ENCODE data around the gene KLHL40.

Gene KLHL40

GRCh38 chr3:42666022-42666421 lies 19.3 kb upstream of the KLHL40 start:
- H3K36me3 ChIP-seq (ENCODE audit: insufficient read depth, low read length): peaks cover 18% of the 10 kb centered on the region
- H3K4me2 ChIP-seq (ENCODE audit: low read length): no peak overlapping the region
- no peak overlapping the region for H3K4me3 ChIP-seq (ENCODE audit: low read length)
- H3K27me3 ChIP-seq (ENCODE audit: control insufficient read depth, insufficient read depth, low read length): no peaks in the 10 kb centered on the region
- H3K4me1 ChIP-seq (ENCODE audit: control insufficient read depth, insufficient read depth, low read length): no peaks in the 10 kb centered on the region
- H3K9me3 ChIP-seq (replicated peaks; ENCODE audit: low read length): no peaks in the 10 kb centered on the region
- no peak overlapping the region for H3K9ac ChIP-seq (ENCODE audit: low read depth, low read length)

GRCh38 chr3:42666577-42666998 lies 18.7 kb upstream of the KLHL40 start:
- no peak overlapping the region for H3K4me3 ChIP-seq (ENCODE audit: low read length)
- no peaks in the 10 kb centered on the region for H3K9me3 ChIP-seq (replicated peaks; ENCODE audit: low read length)
- no peaks in the 10 kb centered on the region for H3K27me3 ChIP-seq (ENCODE audit: control insufficient read depth, insufficient read depth, low read length)
- peaks cover 12% of the 10 kb centered on the region for H3K36me3 ChIP-seq (ENCODE audit: insufficient read depth, low read length)
- H3K4me2 ChIP-seq (ENCODE audit: low read length): no peak overlapping the region
- no peak overlapping the region for H3K9ac ChIP-seq (ENCODE audit: low read depth, low read length)
- H3K4me1 ChIP-seq (ENCODE audit: control insufficient read depth, insufficient read depth, low read length): no peaks in the 10 kb centered on the region

GRCh38 chr3:42667096-42667522 lies 18.2 kb upstream of the KLHL40 start:
- Histone ChIP-seq H3K36me3 (ENCODE audit: insufficient read depth, low read length) (peaks cover 7% of the 10 kb centered on the region), H3K4me1 (ENCODE audit: control insufficient read depth, insufficient read depth, low read length) (no peaks in the 10 kb centered on the region), H3K4me2 (ENCODE audit: low read length) (no peak overlapping the region), H3K9me3 (replicated peaks; ENCODE audit: low read length) (no peaks in the 10 kb centered on the region), H3K4me3 (ENCODE audit: low read length) (no peak overlapping the region), H3K9ac (ENCODE audit: low read depth, low read length) (no peak overlapping the region), H3K27me3 (ENCODE audit: control insufficient read depth, insufficient read depth, low read length) (no peaks in the 10 kb centered on the region)

- Histone ChIP-seq H3K4me2 (ENCODE audit: low read length) (no peak overlapping the region), H3K9ac (ENCODE audit: low read depth, low read length) (no peak overlapping the region), H3K9me3 (replicated peaks; ENCODE audit: low read length) (no peaks in the 10 kb centered on the region), H3K4me3 (ENCODE audit: low read length) (no peak overlapping the region), H3K27me3 (ENCODE audit: control insufficient read depth, insufficient read depth, low read length) (no peaks in the 10 kb centered on the region), H3K36me3 (ENCODE audit: insufficient read depth, low read length) (peaks cover 2% of the 10 kb centered on the region), H3K4me1 (ENCODE audit: control insufficient read depth, insufficient read depth, low read length) (no peaks in the 10 kb centered on the region)
Measured at GRCh38 chr3:42667523-42668412, 17.6 kb upstream of the KLHL40 start.

- no peak overlapping the region for H3K9ac ChIP-seq (ENCODE audit: low read depth, low read length)
- no peaks in the 10 kb centered on the region for H3K9me3 ChIP-seq (replicated peaks; ENCODE audit: low read length)
- H3K27me3 ChIP-seq (ENCODE audit: control insufficient read depth, insufficient read depth, low read length): no peaks in the 10 kb centered on the region
- H3K4me3 ChIP-seq (ENCODE audit: low read length): no peak overlapping the region
- no peak overlapping the region for H3K4me2 ChIP-seq (ENCODE audit: low read length)
- no peaks in the 10 kb centered on the region for H3K4me1 ChIP-seq (ENCODE audit: control insufficient read depth, insufficient read depth, low read length)
- peaks cover 2% of the 10 kb centered on the region for H3K36me3 ChIP-seq (ENCODE audit: insufficient read depth, low read length)
Measured at GRCh38 chr3:42668413-42668760, 16.9 kb upstream of the KLHL40 start.

GRCh38 chr3:42668793-42669217 lies 16.5 kb upstream of the KLHL40 start:
- no peak overlapping the region for H3K4me3 ChIP-seq (ENCODE audit: low read length)

GRCh38 chr3:42670051-42670576 lies 15.2 kb upstream of the KLHL40 start:
- Histone ChIP-seq H3K9ac (ENCODE audit: low read depth, low read length) (no peak overlapping the region), H3K9me3 (replicated peaks; ENCODE audit: low read length) (no peaks in the 10 kb centered on the region), H3K27me3 (ENCODE audit: control insufficient read depth, insufficient read depth, low read length) (no peaks in the 10 kb centered on the region), H3K4me3 (ENCODE audit: low read length) (no peak overlapping the region), H3K4me1 (ENCODE audit: control insufficient read depth, insufficient read depth, low read length) (no peaks in the 10 kb centered on the region), H3K4me2 (ENCODE audit: low read length) (no peak overlapping the region), H3K36me3 (ENCODE audit: insufficient read depth, low read length) (no peaks in the 10 kb centered on the region)

More at GRCh38 chr3:42668793-42669217, 16.5 kb upstream of the KLHL40 start:
- Histone ChIP-seq H3K9me3 (replicated peaks; ENCODE audit: low read length) (no peaks in the 10 kb centered on the region), H3K4me1 (ENCODE audit: control insufficient read depth, insufficient read depth, low read length) (no peaks in the 10 kb centered on the region), H3K9ac (ENCODE audit: low read depth, low read length) (no peak overlapping the region), H3K4me2 (ENCODE audit: low read length) (no peak overlapping the region), H3K27me3 (ENCODE audit: control insufficient read depth, insufficient read depth, low read length) (no peaks in the 10 kb centered on the region), H3K36me3 (ENCODE audit: insufficient read depth, low read length) (peaks cover 2% of the 10 kb centered on the region)

- no peaks in the 10 kb centered on the region for H3K4me1 ChIP-seq (ENCODE audit: control insufficient read depth, insufficient read depth, low read length)
- no peak overlapping the region for H3K4me2 ChIP-seq (ENCODE audit: low read length)
- H3K9me3 ChIP-seq (replicated peaks; ENCODE audit: low read length): no peaks in the 10 kb centered on the region
- H3K36me3 ChIP-seq (ENCODE audit: insufficient read depth, low read length): no peaks in the 10 kb centered on the region
- H3K27me3 ChIP-seq (ENCODE audit: control insufficient read depth, insufficient read depth, low read length): no peaks in the 10 kb centered on the region
- no peak overlapping the region for H3K4me3 ChIP-seq (ENCODE audit: low read length)
- no peak overlapping the region for H3K9ac ChIP-seq (ENCODE audit: low read depth, low read length)
Measured at GRCh38 chr3:42670670-42671069, 14.7 kb upstream of the KLHL40 start.

GRCh38 chr3:42672515-42672914 lies 12.8 kb upstream of the KLHL40 start:
- no peaks in the 10 kb centered on the region for H3K4me1 ChIP-seq (ENCODE audit: control insufficient read depth, insufficient read depth, low read length)
- H3K4me2 ChIP-seq (ENCODE audit: low read length): no peak overlapping the region
- H3K36me3 ChIP-seq (ENCODE audit: insufficient read depth, low read length): no peaks in the 10 kb centered on the region

GRCh38 chr3:42673082-42673481 lies 12.3 kb upstream of the KLHL40 start:
- H3K9me3 ChIP-seq (replicated peaks; ENCODE audit: low read length): no peaks in the 10 kb centered on the region
- no peak overlapping the region for H3K9ac ChIP-seq (ENCODE audit: low read depth, low read length)
- H3K4me2 ChIP-seq (ENCODE audit: low read length): no peak overlapping the region
- H3K4me1 ChIP-seq (ENCODE audit: control insufficient read depth, insufficient read depth, low read length): no peaks in the 10 kb centered on the region
- no peaks in the 10 kb centered on the region for H3K27me3 ChIP-seq (ENCODE audit: control insufficient read depth, insufficient read depth, low read length)
- H3K4me3 ChIP-seq (ENCODE audit: low read length): no peak overlapping the region
- H3K36me3 ChIP-seq (ENCODE audit: insufficient read depth, low read length): no peaks in the 10 kb centered on the region

More at GRCh38 chr3:42672515-42672914, 12.8 kb upstream of the KLHL40 start:
- Histone ChIP-seq H3K27me3 (ENCODE audit: control insufficient read depth, insufficient read depth, low read length) (no peaks in the 10 kb centered on the region), H3K4me3 (ENCODE audit: low read length) (no peak overlapping the region), H3K9ac (ENCODE audit: low read depth, low read length) (no peak overlapping the region), H3K9me3 (replicated peaks; ENCODE audit: low read length) (no peaks in the 10 kb centered on the region)

GRCh38 chr3:42674146-42674545 lies 11.2 kb upstream of the KLHL40 start:
- H3K9ac ChIP-seq (ENCODE audit: low read depth, low read length): no peak overlapping the region
- no peaks in the 10 kb centered on the region for H3K9me3 ChIP-seq (replicated peaks; ENCODE audit: low read length)
- no peaks in the 10 kb centered on the region for H3K4me1 ChIP-seq (ENCODE audit: control insufficient read depth, insufficient read depth, low read length)
- peaks cover 2% of the 10 kb centered on the region for H3K27me3 ChIP-seq (ENCODE audit: control insufficient read depth, insufficient read depth, low read length)
- H3K4me2 ChIP-seq (ENCODE audit: low read length): no peak overlapping the region
- H3K4me3 ChIP-seq (ENCODE audit: low read length): no peak overlapping the region
- H3K36me3 ChIP-seq (ENCODE audit: insufficient read depth, low read length): no peaks in the 10 kb centered on the region

GRCh38 chr3:42675909-42676308 lies 9.4 kb upstream of the KLHL40 start:
- Histone ChIP-seq H3K4me1 (ENCODE audit: control insufficient read depth, insufficient read depth, low read length) (peaks cover 6% of the 10 kb centered on the region), H3K27me3 (ENCODE audit: control insufficient read depth, insufficient read depth, low read length) (peaks cover 5% of the 10 kb centered on the region), H3K9me3 (replicated peaks; ENCODE audit: low read length) (no peaks in the 10 kb centered on the region), H3K36me3 (ENCODE audit: insufficient read depth, low read length) (no peaks in the 10 kb centered on the region), H3K4me2 (ENCODE audit: low read length) (no peak overlapping the region), H3K9ac (ENCODE audit: low read depth, low read length) (no peak overlapping the region), H3K4me3 (ENCODE audit: low read length) (no peak overlapping the region)

All from skeletal muscle satellite cell (primary cell).